ENCODE measurements around the gene PHACTR3.

DNA sequence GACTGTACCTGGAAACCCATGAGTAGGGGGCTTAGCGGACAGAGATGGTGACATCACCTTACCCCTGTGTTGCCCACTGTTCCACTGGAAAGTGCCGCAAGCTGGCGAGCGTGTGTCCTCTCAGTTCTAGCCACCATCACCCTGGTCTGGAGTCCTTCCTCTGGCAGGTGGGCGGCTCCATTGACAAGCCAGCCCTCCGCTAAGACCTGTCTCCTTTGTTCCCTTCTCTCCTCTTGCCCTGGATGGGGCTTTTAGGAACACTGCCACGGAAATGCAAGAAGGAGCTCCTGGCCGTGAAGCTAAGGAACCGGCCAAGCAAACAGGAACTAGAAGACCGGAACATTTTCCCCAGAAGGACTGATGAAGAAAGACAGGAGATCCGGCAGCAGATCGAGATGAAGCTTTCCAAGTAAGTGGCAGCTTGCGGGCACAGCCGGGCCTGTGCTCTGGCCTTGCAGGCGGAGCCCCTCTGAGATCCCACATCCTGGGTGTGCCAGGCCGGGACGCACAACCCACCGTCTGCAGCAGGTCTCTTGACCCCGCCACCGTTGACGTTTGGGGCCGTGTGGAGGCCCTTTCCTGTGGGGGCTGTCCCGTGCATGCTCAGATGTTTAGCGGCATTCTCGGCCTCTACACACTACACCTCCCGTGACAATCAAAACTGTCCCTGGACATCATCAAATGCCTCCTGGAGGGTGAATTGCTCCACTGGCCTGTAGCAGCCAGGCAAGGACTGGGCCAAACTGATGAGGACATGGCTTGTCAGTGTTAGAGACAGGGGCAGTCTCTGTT is 201.6 kb downstream of the PHACTR3 start:
- TF ChIP-seq, protein P1, sequence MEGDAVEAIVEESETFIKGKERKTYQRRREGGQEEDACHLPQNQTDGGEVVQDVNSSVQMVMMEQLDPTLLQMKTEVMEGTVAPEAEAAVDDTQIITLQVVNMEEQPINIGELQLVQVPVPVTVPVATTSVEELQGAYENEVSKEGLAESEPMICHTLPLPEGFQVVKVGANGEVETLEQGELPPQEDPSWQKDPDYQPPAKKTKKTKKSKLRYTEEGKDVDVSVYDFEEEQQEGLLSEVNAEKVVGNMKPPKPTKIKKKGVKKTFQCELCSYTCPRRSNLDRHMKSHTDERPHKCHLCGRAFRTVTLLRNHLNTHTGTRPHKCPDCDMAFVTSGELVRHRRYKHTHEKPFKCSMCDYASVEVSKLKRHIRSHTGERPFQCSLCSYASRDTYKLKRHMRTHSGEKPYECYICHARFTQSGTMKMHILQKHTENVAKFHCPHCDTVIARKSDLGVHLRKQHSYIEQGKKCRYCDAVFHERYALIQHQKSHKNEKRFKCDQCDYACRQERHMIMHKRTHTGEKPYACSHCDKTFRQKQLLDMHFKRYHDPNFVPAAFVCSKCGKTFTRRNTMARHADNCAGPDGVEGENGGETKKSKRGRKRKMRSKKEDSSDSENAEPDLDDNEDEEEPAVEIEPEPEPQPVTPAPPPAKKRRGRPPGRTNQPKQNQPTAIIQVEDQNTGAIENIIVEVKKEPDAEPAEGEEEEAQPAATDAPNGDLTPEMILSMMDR (optimal IDR thresholded peaks at IDR 0.05 in 1 of 3, IDR thresholded peaks at IDR 0.05 in 1 of 3, conservative IDR thresholded peaks at IDR 0.05 in 1 of 3; ENCODE audit: extremely low read depth in 1 of 3, insufficient read depth in 2 of 3, low read length in 3 of 3) = no peak
- TF ChIP-seq EZH2 (IDR thresholded peaks at IDR 0.05; ENCODE audit: low read length) = no peak
